HG03442 (cell line): ENCODE measurements around the gene CD47.
A peak's percentile ranks its signal among the peaks of the same experiment; 100 is the strongest.

Source experiments
- ATAC-seq: cut with Tn5 transposase; IDR thresholded peaks from one replicate; pipeline ENCODE4 v1.9.1; 2021; ENCODE audit warnings: mild to moderate bottlenecking, moderate library complexity; ENCODE audit not compliant: unreplicated experiment

Gene CD47

DNA sequence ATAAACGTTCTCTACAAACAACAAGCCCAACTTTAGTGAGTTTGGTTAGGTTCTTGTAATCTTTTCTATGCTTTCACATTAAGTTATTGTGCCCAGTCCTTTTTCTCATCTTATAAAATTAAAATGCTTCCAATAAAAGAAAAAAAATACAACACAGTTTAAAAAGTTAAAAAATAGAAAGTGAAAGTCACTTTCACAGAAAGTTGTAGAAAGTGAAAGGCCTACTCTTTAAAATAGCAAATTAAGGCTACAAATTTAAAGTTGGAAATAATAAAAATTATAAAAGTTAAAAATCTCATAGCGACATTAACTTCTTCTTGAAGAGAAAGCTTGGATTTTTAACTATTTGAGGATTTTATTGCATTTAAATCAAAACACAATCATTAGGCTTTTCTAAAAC lies 35.9 kb downstream of the CD47 start:
- ATAC-seq, result no peak

- ATAC-seq, result no peak
These were observed 37.3 kb downstream of the CD47 start for GRCh38 chr3:108053483-108053882.

GRCh38 chr3:108053067-108053466 lies 37.8 kb downstream of the CD47 start:
- ATAC-seq, result no peak

GRCh38 chr3:108051005-108051404 lies 39.8 kb downstream of the CD47 start:
- ATAC-seq, result no peak

DNA sequence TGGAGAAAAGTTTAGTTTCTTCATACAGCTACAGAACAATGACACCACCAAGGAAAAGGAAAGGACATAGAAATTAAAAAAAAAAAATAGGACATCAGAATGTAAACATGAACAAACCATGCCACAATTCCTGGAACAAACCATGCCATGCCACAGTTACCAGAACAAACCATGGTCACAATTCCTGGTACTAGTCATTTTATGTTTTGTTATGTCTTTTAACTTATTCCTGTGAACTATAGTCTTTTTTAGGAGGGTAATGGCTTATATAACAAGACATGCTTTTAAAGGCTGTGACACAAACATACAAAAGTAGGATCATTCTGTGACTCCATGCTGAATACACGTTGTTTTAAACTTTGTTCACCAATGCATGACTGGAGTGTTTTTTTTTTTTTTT lies 42.8 kb downstream of the CD47 start:
- ATAC-seq, result no peak

GRCh38 chr3:108046247-108046646 lies 44.6 kb downstream of the CD47 start:
- ATAC-seq, result no peak

- ATAC-seq, result no peak
These were observed 46.1 kb downstream of the CD47 start for GRCh38 chr3:108044699-108045098.

GRCh38 chr3:108042300-108042699 lies 48.5 kb downstream of the CD47 start:
- ATAC-seq, result no peak

- ATAC-seq, result no peak
These were observed 49.6 kb downstream of the CD47 start for GRCh38 chr3:108041253-108041652.

DNA sequence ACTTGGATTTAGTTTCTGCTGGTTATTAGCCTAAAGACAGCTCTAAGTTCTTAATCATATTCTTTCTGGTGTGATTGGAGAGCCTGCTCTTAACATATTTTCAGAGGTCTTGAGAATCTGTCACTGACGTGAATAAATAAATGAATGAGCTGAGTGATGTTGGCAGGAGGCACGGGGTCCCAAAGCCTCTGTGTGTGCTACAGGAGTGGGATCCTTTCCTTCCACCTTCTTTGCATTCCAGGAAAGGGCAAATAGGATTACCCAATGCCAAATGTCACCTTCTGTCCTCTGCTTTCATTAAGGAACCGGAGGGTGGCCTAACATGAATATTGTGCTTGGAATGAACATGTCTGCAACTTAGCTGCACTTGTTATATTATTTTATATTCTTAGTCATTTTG lies 53.1 kb downstream of the CD47 start:
- ATAC-seq, result no peak

- ATAC-seq, result peak; percentile 68
These were observed 53.7 kb downstream of the CD47 start for GRCh38 chr3:108036984-108037741.

DNA sequence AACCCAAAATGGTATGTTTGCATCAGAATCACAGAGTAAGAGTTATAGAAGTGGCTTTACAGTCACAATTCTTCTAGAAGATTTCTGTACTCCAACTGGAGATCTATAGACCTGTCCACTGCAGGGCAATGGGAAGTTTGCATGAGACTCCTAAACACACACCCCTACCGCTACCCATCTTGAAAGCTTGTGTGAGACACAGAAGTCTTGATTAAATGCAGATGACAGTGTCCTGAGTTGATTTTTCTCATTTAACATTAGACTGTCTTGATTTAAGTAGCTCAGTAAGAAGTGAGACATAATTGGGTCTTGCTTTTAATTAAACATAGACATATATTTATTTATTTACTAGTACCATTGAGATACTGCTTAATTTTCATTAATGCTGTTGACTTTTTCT lies 54.4 kb downstream of the CD47 start:
- ATAC-seq, result no peak

DNA sequence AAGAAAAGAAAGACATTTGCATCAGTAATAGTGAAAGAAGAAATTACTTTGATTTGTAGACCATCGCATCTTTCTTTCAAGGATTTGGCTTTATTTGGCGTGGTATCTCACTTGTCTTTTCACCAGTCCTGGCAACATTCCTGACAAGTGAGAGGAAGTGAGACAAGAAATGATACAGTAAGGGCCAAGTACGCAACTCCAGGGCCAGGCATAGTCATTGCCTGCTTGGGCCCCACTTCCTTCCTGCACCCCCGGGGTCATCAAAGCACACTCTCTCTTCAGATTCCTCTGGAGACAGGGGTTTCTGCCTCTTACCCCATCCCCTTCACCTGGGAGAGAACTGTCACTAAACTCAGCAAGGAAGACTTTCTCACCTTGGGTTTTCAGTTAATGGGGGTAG lies 55.1 kb downstream of the CD47 start:
- ATAC-seq, result no peak

DNA sequence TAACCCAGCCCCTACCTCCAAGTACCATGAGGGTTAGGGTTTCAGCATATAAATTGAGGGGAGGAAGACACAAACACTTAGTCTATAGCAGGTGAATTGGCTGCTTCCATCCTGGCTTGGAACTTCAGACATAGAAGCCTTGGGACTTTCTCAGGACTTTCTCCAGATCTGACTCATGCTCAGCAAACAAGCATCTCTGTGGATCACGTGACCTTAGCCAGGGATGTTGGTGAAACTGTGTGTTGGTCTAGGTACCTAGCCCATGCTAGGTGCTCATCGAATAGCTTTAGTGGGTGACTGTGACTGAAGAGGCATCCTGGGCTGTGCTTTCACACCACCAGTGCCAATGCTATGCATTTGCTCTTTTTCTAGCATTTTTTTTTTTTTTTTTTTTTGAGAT lies 58.9 kb downstream of the CD47 start:
- no peak for ATAC-seq

- ATAC-seq, result no peak
These were observed 59.9 kb downstream of the CD47 start for GRCh38 chr3:108030960-108031359.

GRCh38 chr3:108029466-108029865 lies 61.4 kb downstream of the CD47 start:
- ATAC-seq, result no peak

- ATAC-seq, result no peak
These were observed 61.9 kb downstream of the CD47 start for GRCh38 chr3:108028896-108029295.

DNA sequence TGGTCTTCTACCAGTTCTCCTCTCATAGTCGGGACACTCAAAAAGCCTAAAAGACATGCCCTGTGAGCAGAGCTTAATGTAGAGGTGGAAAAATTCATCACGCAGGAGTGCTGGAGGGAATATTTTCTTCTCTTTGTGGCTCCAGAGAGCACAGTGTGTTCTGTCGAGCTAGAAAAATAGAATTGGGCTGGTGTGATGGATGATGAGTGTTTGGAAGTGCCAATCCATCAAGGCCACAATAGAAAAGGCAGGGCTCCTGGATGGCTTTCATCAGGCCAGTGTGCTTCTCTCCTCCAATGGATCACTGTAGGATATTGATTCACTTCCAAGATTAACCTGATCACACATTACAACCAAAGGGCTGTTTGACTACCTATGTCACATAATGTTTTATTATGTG lies 65.7 kb downstream of the CD47 start:
- no peak for ATAC-seq

GRCh38 chr3:108024146-108024850 lies 66.5 kb downstream of the CD47 start:
- ATAC-seq, result no peak

- ATAC-seq, result no peak
These were observed 68.3 kb downstream of the CD47 start for GRCh38 chr3:108022256-108023150.

DNA sequence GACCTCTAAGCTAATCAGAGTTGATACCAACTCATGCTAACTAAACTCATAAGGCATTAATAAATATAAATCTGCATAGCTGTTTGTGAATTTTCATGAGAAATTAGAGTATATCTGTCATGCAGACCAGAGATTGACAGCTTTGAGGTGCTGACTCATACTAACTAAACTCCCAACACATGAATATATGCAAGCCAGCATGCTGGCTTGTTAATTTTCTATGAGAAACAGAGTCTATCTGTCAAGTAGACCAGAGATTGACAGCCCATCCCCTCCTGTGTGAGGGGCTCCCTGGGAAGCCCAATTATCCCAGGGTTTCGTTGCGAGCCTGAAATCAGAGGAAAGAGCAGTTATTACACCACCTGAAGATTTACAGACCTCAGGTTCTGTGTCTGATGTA lies 69.3 kb downstream of the CD47 start:
- ATAC-seq, result no peak

GRCh38 chr3:108021131-108021530 lies 69.7 kb downstream of the CD47 start:
- ATAC-seq, result no peak
